GM23338 (cell line): ENCODE results near the gene SOX10.

Experiments used
- CREB1 ChIP-seq: fragments of 250-450 bp; sonication (Bioruptor Pico); IDR thresholded peaks from 2 replicates; pipeline ENCODE4 v1.5.0; 2020; ENCODE audit warnings: low read depth, mild to moderate bottlenecking, moderate library complexity
- EZH2 ChIP-seq: fragments of 200-600 bp; sonication (generic); IDR thresholded peaks from one replicate; pipeline ENCODE4 v1.8.0; 2017; ENCODE audit warnings: antibody characterized with exemption, mild to moderate bottlenecking, low read depth; ENCODE audit not compliant: unreplicated experiment
- EZH2phosphoT487 ChIP-seq: fragments of 200-600 bp; sonication (generic); IDR thresholded peaks from one replicate; pipeline ENCODE4 v1.8.1; 2018; ENCODE audit warnings: antibody characterized with exemption; ENCODE audit not compliant: unreplicated experiment
- JUNB ChIP-seq: IDR thresholded peaks from one replicate; pipeline ENCODE4 v1.6.1; 2016; ENCODE audit warnings: antibody characterized with exemption; ENCODE audit not compliant: unreplicated experiment
- NANOG ChIP-seq: IDR thresholded peaks from 2 replicates; pipeline ENCODE4 v1.6.1; 2016; ENCODE audit warnings: antibody characterized with exemption, borderline replicate concordance
- POLR2AphosphoS5 ChIP-seq: IDR thresholded peaks from 2 replicates; pipeline ENCODE4 v1.6.1; 2016; ENCODE audit warnings: antibody characterized with exemption, low read depth
- REST ChIP-seq: IDR thresholded peaks from one replicate; pipeline ENCODE4 v1.6.1; 2018; ENCODE audit warnings: antibody characterized with exemption; ENCODE audit not compliant: unreplicated experiment
- TF ChIP-seq, protein P1 (sequence below), 2 experiments: fragments of 200-600 bp in 1 of 2; sonication (generic) in 1 of 2; conservative IDR thresholded peaks; 2 replicates each; pipeline versions ENCODE4 v1.5.1 to v1.6.1; 2016 to 2017; ENCODE audit warnings: antibody characterized with exemption in 2 of 2, low read depth in 2 of 2, mild to moderate bottlenecking in 2 of 2, moderate library complexity in 1 of 2

DNA sequence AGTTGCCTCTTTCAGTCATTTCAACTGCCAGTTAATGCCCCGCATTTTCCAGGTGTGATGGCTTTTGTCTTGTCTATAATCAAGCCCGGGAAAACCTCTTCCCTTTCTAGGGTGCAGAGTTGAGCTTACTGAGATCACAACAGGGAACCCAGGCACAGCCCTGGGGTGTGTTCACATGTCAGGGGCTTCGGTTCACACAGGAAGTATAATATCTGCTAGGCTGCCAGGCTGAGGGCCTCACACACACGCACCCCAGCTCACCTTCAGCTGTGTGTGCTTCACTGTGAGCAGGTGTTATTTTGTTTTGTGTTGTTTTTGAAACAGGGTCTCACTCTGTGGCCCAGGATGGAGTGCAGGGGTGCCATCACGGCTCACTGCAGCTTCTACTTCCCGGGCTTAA lies 9.7 kb upstream of the SOX10 start:
- TF ChIP-seq, protein P1, sequence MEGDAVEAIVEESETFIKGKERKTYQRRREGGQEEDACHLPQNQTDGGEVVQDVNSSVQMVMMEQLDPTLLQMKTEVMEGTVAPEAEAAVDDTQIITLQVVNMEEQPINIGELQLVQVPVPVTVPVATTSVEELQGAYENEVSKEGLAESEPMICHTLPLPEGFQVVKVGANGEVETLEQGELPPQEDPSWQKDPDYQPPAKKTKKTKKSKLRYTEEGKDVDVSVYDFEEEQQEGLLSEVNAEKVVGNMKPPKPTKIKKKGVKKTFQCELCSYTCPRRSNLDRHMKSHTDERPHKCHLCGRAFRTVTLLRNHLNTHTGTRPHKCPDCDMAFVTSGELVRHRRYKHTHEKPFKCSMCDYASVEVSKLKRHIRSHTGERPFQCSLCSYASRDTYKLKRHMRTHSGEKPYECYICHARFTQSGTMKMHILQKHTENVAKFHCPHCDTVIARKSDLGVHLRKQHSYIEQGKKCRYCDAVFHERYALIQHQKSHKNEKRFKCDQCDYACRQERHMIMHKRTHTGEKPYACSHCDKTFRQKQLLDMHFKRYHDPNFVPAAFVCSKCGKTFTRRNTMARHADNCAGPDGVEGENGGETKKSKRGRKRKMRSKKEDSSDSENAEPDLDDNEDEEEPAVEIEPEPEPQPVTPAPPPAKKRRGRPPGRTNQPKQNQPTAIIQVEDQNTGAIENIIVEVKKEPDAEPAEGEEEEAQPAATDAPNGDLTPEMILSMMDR (conservative IDR thresholded peaks at IDR 0.05; ENCODE audit: low read depth in 2 of 2) = no peak
- no peak for TF ChIP-seq REST
- no peak for TF ChIP-seq EZH2phosphoT487
- no peak for TF ChIP-seq NANOG
- no peak for TF ChIP-seq POLR2AphosphoS5
- TF ChIP-seq EZH2 = no peak
- no peak for TF ChIP-seq CREB1 (CRISPR knock-in tag)
- TF ChIP-seq JUNB = no peak
